ENCODE measurements around the gene TRANK1. TPM values are rescaled to one million over a fixed set of nuclear protein-coding genes. Genes with fewer than 3 reads are reported as not detected.

TRANK1 gene
- total RNA-seq, 2 donors from 2014 or later, result 7.6 to 12.1 TPM

DNA sequence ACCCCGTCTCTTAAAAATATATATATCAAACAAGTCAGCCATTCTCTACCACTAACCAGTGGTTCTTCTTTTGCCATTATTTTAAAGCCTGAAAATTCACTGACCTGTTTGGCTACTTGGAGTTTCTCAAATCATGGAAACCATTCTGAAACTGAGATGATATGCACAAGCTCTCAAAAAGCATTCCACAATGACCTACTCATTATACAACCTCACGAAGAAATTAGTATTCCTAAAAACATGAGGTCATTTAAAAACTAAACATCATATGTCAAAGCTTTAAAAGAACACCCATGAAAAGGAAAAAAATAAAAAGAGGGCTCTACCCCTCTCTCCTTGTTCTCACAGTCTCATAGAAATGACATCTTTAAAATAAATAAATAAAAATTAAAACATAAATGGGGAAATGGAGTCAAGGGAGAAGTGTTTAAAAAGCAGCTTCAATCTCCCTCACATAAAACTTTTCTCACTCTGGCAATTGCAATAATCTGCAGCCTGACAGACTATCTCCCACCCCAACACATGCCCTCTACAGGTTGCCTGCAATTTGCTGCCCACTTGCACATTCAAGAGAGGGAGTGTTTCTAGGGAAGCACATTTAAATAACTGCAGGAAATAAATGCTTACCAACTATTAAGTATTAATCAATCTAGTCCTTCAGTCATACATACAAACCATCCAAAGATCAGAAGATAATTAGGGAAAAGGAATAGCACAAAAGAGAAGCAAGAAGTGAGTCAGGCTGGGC, 73.3 kb downstream of the TRANK1 start:
- ATAC-seq, result no peak
- no peak for DNase-seq
- intact Hi-C loops (cut with DNase I), result no loop called here

DNA sequence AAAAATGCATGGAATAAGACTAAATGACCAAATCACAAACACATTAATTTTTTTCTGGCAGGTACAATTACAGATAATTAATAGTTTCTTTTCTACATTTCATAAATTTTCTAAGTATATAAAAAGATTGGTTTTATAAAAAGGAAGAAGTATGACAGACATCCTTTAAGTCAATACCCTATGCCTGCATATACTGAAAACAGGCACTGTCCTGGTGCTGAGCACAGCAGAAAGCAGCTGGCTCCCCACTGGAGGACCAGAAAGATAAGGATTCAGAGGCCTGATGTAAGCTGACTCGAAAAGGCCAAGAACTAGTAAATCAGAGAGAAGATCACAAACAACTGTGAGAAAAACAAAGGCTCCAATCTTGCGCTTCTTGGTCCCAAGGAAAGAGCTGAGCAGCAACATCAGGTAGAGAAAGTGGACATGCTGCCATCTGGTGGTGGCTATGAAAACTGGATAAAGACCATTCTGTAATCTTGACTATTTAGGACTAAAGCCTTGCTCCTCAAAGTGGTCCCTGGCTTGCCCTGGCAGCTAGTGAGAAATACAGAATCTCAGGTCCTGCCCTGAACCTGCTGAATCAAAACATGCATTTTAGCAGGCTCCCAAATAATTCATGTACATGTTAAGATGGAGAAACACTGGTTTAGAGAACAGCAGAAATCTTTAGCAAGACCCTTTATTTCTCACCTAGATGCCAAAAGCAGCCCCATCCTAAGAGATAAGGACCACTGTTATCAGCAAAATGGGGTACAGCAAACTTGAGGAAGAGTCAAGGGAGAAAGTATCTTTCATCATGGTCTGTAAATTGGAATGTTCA, 76.0 kb downstream of the TRANK1 start:
- peak; percentile 42 for DNase-seq
- intact Hi-C loops (cut with DNase I), result loop anchor here (1.0 to 5.0 kb wide), 2 partner anchors 137 to 140 kb away; no protein-coding TSS in a partner anchor

DNA sequence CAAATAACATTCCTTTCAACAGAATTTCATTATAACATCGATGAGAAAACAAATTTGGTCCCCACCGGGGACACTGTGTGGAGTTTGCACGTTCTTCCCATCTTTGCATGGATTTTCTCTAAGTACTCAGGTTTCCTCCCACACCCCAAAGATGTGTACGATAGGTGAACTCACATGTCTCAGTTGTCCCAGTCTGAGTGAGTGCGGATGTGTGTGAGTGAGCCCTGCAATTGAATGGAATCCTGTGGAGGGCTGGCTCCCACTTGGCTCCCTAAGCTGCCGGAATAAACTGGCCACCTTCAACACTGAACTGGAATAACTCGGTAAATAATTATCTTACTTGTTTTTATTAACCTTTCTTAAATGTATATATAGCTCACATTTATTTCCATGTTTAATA, 77.0 kb downstream of the TRANK1 start:
- no peak for ATAC-seq
- DNase-seq, result no peak
- intact Hi-C loops (cut with DNase I), result loop anchor here in 1 of 2 donors (5.0 kb wide), 1 partner anchor 136 kb away; no protein-coding TSS in a partner anchor

More for the DNA sequence above, 76.0 kb downstream of the TRANK1 start:
- peak; percentile 71 to 78 for ATAC-seq

DNA sequence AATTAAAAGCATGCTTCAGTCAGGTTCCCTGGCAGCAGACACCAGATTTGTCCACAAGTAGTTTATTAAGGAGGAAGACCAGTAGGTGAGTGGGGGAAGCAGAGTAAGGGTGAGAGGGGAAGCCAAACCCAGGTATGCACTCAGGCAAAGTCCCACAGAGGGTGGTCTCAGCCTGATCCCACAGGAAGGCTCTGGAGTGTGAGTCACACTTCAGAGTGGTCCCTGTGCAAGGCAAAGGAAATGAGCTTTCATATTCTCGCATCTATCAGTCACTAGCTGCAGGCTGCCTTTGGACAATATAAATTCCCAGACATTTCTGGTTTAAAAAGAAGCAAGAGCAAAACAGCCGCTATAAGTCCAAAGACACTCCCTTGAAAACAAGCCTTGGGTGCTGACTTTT, 78.5 kb downstream of the TRANK1 start:
- intact Hi-C loops (cut with DNase I), result loop anchor here in 1 of 2 donors (5.0 kb wide), 1 partner anchor 134 kb away; no protein-coding TSS in a partner anchor
- ATAC-seq (no peak), DNase-seq (no peak)

DNA sequence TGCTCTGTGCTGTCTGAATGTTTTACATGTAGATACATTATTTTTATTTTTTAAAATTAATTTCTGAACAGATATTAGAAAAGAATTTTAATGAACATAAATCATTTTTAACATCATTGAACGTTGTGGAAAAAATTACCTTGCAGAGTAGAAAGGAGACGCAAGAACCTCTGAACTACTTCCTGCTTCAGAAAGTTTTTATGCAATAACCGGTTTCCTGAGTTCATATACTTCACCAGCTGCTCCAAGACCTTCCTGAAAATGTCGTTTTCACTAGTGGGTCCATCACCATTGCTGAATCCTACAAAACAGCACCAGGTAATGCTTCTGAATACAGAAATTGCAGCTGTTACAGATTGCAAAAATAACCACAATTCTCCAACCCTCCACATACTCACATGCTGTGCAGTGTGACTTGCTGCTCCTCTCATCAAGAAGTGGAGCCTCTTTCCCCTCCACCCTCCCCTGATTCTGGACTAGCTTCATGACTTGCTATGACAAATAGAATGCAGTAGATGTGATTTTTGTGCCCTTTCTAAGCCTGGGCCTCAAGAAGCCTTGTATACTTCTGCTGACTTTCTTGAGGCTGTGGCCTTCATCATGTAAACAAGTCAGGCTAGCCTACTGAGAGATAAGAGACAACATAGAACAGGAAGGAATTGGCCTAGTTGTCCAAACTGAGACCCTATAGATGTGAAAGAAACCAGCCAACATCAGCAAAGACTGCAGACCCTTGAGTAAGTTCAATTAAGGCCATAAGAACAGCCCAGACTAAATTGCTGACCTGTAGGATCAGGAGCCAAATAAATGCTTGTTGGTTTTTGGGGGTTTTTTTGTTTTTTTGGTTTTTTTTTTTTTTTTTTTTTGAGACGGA, 80.4 kb downstream of the TRANK1 start:
- no peak for DNase-seq
- intact Hi-C loops (cut with DNase I), result loop anchor here in 1 of 2 donors (5.0 kb wide), 1 partner anchor 132 kb away; no protein-coding TSS in a partner anchor
- no peak for ATAC-seq

DNA sequence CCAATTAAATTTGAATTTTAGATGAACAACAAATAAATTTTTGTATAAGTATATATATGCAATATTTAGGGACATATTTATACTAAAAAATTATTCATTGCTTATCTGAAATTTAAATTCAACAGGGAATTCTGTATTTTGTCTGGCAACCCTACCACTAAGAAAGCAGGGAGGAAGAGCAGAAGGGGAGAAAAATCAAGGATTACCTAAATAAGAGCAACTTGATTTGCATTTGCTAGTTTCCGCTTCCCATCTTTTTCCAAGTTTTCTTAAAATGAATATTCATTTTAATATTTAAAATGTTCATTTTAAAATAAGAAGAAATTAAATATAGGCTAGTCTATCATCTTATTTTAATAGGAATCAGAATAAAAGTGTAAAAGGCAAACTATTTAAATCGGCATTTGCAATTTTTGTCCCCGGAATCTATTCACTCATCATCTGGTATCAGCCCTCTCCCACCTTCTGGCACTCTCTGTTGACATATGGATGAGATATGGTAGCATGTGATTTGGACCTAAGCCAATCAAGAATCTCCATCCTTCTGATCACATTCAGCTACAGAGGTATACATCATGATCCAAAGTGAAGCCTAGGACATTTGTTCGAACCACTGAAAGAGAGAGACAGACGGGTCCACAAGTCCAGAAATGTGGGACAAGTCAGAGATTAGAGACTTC, 82.6 kb downstream of the TRANK1 start:
- intact Hi-C loops (cut with DNase I), result no loop called here
- ATAC-seq, result no peak
- DNase-seq, result no peak

DNA sequence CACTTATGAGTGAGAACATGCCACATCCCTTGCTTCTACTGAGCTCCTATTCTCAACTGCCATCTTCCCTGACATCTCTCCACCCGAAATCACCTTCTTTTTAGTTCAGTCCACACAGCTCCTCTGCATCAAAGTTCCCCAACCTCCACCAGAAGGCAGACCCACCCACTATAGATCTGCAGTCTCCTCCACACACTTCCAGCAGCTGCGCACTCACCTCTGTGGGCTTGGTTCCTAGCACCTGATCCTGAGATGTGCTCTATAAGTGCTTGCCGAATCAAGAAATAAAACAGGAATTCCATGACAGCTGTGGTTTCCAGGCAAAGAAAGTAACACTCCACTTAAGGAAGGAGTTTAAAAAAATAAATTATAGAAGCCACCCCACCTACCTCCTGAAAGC, 85.4 kb downstream of the TRANK1 start:
- intact Hi-C loops (cut with DNase I), result no loop called here
- ATAC-seq (no peak), DNase-seq (no peak)

DNA sequence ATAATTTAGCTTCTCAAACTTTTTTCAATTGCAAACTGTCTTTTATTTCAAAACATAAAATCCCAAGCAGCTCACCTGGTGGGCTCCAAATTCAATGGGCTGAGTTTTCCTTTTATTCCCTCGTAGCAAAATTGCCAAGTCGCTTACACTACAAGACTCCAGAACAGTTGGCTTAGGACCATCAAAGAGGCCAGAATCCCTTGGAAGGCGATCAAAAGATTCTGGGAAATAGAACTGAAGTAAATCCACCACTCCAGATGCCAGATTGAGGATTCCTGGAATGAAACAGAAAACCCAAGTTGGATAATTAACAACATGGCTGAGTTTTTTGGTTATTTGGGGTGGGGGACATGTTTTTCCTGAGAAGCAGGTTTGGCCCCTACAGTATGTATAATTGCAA, 92.8 kb downstream of the TRANK1 start:
- intact Hi-C loops (cut with DNase I), result no loop called here
- ATAC-seq, result no peak
- no peak for DNase-seq

DNA sequence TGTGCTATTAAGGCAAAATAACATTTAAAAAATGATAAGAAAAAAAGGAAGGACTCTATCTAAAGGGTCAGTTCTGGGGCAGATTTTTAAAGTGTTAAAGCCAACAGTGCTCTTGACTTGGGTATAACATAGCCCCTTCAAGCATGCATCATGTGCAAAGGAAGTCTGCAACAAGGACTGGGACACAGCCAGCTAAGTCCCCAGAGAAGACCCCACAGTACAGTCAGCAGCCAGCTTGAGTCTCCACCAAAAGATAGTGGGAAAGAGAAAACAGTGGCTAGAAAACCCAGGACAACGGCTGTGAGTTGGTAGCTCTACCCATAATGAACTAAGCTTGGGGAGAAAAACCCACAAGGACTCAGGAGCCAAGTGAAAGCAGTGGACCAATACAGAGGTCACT, 94.1 kb downstream of the TRANK1 start:
- ATAC-seq (no peak), DNase-seq (no peak)
- intact Hi-C loops (cut with DNase I), result no loop called here

DNA sequence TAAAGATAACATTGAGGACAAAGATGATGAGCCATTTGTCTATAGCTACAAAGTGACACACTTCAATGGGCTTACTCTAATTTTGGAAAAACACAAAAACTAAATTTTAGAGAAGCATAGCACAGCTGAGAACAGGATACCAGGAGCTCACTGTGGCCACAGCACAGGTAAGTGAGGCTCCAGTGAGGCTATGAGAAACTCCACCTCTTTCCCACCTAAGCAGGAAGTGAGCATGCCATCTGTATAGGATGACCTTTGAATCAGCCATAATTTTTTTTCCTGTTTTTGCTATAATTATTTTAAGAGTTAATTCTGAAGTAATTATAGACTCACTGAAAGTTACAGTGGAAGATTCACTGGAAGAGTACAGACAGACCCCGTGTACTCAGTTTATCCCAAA, 98.4 kb downstream of the TRANK1 start:
- ATAC-seq, result no peak
- no peak for DNase-seq
- intact Hi-C loops (cut with DNase I), result no loop called here

DNA sequence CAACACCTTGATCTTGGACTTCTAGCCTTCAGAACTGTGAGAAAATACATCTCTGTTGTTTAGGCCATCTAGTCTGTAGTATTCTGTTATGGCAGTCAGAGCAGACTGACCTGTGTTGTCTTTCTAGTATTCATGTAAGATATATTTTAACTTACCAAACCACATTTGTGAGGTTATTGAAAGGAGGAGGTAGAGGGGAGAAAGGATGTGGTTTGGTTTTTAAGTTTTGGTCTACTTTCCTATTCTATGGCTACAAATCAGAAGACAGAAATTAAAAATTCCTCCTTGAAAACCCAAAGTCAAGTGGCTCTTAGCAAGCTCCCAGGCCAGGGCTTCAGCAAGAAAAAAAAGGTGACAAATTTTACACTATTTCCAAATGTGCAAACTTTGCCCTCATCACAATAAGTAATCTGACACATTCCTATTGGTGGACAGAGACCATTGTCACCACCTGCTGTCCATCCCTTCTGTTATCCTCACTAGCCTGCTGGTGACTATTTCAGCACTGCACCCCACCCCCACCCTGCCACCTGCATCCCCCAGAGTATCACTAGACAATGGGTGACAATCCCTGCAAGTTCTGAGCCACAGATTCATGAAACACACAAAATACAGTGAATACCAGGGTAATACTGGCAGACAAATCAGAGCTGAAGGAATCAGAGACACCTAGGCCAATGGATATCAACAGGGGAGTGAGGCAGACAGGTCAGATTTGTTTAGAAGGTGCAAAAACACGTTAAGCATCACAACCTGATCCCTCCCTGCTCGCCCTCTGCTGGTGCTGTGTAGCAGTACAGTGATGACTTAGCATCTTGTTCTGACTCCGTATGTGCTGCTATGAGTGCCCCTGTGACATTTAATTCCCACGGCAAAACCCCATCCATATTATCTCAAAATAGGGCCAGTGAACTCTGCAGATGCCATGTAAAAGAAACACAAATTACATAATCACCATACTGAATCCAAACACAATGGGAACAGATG, 101.5 kb downstream of the TRANK1 start:
- ATAC-seq (peak; percentile 5 to 40), DNase-seq (no peak)
- intact Hi-C loops (cut with DNase I), result no loop called here

DNA sequence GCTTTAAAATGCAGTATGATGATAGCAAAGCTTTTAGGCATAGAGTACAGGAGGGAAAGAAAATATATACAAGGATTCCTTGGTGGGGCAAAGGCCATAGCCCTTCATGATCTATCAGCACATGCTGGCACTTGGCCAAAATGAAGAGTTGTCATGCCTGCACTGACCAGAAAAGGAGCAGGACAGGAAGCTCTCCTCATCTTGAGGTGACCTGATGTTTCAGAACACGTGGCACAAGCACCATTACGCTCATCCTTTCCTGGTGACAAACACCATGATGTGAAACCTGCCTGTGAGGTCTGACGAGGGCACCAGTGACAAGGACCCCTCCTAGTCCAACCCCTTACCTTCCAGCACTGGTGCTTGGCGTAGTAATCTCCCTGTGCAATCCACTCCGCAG, 102.6 kb downstream of the TRANK1 start:
- intact Hi-C loops (cut with DNase I), result no loop called here
- DNase-seq (no peak), ATAC-seq (no peak)

DNA sequence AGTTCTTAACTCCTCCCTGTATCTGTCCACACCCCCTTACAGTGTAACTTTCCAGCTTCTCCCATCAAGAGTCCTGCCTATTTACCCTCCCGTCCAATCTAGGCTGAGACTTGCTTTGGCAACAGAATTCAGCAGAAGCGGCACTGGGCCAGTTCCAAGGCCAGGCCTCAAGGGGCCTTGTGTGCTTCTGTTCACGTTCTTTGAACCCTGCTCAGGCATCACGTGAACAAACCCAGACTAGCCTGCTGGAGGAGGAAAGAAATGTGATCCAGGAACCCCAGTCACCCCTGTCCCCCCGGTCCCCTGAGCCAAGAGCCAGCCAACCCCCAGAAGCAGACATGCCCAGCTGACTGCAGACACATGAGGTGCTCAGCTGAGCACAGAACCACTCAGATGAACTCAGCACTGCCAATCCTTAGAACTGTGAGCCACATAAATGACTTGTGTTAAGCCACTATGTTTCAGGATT, 104.4 kb downstream of the TRANK1 start:
- peak; percentile 35 to 76 for ATAC-seq
- no peak for DNase-seq
- intact Hi-C loops (cut with DNase I), result no loop called here

DNA sequence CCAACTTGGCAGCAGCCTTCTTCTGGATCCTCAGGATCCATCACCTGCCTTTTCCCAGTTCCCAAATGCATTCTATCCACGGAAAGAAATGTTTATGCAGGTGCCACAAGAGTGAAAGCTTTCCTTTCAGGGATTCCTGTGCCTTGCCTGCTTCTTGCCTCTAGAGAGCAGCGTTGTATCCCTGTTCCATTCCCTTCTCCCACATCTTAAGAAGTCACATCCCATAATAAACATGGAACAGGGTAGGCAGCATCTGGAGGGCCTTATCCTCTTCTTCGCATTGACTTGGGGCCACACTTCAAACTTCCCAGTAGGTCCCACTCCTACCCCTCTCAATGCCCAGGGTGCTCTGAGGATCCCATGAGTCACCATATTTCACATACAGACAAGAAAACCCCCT, 107.8 kb downstream of the TRANK1 start:
- intact Hi-C loops (cut with DNase I), result no loop called here
- no peak for ATAC-seq
- DNase-seq, result no peak

DNA sequence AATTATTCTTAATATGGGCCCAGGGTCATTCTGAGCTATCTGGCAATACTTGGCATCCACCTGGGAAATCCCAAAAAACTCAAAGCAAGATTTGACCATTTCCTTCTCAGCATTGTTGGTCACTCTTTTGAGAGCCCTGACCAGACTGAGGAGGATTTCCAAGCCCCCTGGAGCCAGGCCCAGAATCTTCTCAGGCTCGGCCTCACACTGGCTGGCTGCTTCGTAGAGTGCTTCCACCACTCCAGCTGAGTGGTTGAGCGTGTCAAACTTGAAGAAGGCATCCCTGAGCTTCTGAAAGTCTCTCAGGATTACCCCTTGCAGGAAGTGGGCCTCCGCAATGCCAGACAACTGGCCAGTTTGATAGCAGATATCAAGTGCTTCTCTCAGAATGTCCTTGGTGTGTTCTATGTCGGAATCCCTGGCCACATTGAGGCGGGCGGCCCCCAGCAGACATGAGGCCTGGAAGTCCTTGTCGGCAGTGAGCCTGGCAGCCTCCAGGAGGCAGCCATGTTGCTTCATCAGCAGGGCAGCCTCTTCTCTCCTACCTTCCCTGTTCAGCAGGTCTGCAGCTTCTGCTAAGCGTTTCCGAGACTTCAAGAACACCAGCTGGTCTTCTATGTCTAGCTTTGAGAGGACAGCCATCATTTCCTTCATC, 111.6 kb downstream of the TRANK1 start:
- DNase-seq (no peak), ATAC-seq (peak in 1 of 2 donors; percentile 50)
- intact Hi-C loops (cut with DNase I), result no loop called here

DNA sequence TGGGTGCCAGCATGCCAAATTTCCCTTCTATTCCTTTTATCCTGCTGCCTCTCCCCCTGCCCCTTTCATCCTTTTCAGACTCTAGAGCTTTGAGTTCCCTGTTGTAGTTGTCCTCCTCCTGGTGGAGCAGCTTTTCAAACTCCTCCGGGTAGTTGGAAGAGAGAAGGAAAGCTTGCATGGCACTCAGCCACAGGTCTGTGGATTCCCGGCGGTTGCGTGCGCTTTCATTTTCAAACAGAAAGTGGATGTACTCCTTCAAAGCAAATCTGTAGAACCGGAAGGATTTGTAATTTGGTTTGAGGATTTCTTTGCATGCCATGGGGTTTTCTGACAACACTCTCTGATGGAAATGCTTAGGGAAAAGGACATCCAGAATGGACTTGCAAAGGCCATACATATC, 112.4 kb downstream of the TRANK1 start:
- no peak for DNase-seq
- ATAC-seq, result no peak
- intact Hi-C loops (cut with DNase I), result no loop called here

DNA sequence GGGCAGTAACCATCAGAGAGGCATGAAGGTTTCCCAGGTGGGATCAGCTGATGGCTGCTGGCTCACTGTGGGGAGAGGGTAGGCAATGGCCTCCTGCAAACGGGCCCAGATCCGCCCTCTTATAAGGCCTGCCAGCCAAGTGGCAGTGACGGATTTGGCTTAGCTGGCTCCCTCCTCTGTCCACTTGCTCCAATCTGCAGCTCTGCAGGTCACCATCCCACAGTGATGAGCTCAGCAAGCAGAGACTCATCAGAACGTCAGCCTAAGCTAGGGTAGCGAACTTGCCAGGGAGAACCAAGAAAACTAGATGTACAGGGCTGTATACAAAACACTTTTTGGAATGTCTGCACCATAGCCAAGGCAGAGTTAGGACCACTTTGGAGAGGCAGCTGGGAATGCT, 117.7 kb downstream of the TRANK1 start:
- intact Hi-C loops (cut with DNase I), result no loop called here
- no peak for DNase-seq
- peak; percentile 61 for ATAC-seq

Data from left cardiac atrium (tissue), 4 donors.